Ishikawa (cell line): ENCODE data around the gene COASY.

Experiments used
- CEBPB ChIP-seq: IDR thresholded peaks from 2 replicates; pipeline ENCODE4 v1.6.1; 2012
- MAX ChIP-seq: IDR thresholded peaks from 2 replicates; pipeline ENCODE4 v1.6.1; 2012
- RAD21 ChIP-seq: IDR thresholded peaks from 2 replicates; pipeline ENCODE4 v1.6.1; 2012; ENCODE audit warnings: low read depth
- REST ChIP-seq: IDR thresholded peaks from 2 replicates; pipeline ENCODE4 v1.6.1; 2012; ENCODE audit warnings: low read depth, mild to moderate bottlenecking
- TAF1 ChIP-seq: IDR thresholded peaks from 2 replicates; pipeline ENCODE4 v1.6.1; 2012; ENCODE audit warnings: low read depth, mild to moderate bottlenecking
- TCF12 ChIP-seq: IDR thresholded peaks from 2 replicates; pipeline ENCODE4 v1.6.1; 2012; ENCODE audit warnings: low read depth
- USF1 ChIP-seq: IDR thresholded peaks from 2 replicates; pipeline ENCODE4 v1.6.1; 2012

DNA sequence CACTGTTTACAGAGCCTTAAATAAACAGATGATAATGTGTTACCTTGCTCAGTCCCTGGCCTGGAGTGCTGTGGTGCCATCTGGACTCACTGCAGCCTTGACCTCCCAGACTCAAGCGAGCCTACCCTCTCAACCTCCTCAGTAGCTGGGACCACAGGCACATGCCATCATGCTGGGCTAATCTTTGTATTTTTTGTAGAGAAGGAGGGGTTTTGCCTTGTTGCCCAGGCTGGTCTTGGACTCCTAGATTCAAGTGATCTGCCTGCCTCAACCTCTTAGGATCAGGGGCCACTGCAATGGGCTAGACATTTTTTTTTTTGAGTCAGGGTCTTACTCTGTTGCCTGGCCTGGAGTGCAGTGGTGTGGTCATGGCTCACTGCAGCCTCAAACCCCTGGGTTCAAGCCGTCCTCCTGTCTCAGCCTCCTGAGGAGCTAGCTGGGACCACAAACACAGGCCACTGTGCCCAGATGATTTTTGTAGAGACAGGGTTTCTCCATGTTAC, 30.9 kb upstream of the COASY start:
- TF ChIP-seq TAF1 = no peak
- no peak for TF ChIP-seq MAX
- no peak for TF ChIP-seq TCF12
- TF ChIP-seq RAD21 = no peak
- no peak for TF ChIP-seq CEBPB
- TF ChIP-seq REST = no peak
- TF ChIP-seq USF1 = no peak
